Mesendoderm (in vitro differentiated cells): ENCODE data around the gene EVL.

Experiments
- DNase-seq: peaks from one replicate; pipeline ENCODE4 v3.0.0; 2013
- H2AK5ac ChIP-seq: 2 replicates; pipeline ENCODE4 v1.6.1; 2013; ENCODE audit warnings: low read length, inconsistent platforms
- H2BK120ac ChIP-seq: 2 replicates; pipeline ENCODE4 v1.6.1; 2013; ENCODE audit warnings: low read depth, mild to moderate bottlenecking, low read length, moderate library complexity, mixed read lengths
- H2BK15ac ChIP-seq: replicated peaks from 2 replicates; pipeline ENCODE4 v1.6.1; 2013; ENCODE audit warnings: low read depth, mild to moderate bottlenecking, moderate library complexity
- H2BK5ac ChIP-seq: 2 replicates; pipeline ENCODE4 v1.6.1; 2013; ENCODE audit warnings: low read length, inconsistent platforms
- H3K18ac ChIP-seq: 2 replicates; pipeline ENCODE4 v1.6.1; 2013; ENCODE audit warnings: mild to moderate bottlenecking, low read length, mixed read lengths
- H3K23ac ChIP-seq: one replicate; pipeline ENCODE4 v1.6.1; 2013; ENCODE audit warnings: low read length
- H3K27ac ChIP-seq: 2 replicates; pipeline ENCODE4 v1.5.1; 2013; ENCODE audit warnings: low read depth, mild to moderate bottlenecking, inconsistent platforms, low read length, moderate library complexity
- H3K27me3 ChIP-seq: 2 replicates; pipeline ENCODE4 v1.6.1; 2013; ENCODE audit warnings: low read length, control low read depth, mild to moderate bottlenecking, inconsistent platforms; ENCODE audit not compliant: insufficient read depth, poor library complexity
- H3K36me3 ChIP-seq: 2 replicates; pipeline ENCODE4 v1.6.1; 2013; ENCODE audit warnings: low read length, inconsistent platforms; ENCODE audit not compliant: control insufficient read depth, insufficient read depth
- H3K4ac ChIP-seq: one replicate; pipeline ENCODE4 v1.6.1; 2013; ENCODE audit warnings: low read depth, mild to moderate bottlenecking, low read length, moderate library complexity
- H3K4me1 ChIP-seq: 2 replicates; pipeline ENCODE4 v1.6.1; 2013; ENCODE audit warnings: low read depth, low read length, inconsistent platforms; ENCODE audit not compliant: control insufficient read depth
- H3K4me2 ChIP-seq: 2 replicates; pipeline ENCODE4 v1.6.1; 2013; ENCODE audit warnings: low read length
- H3K4me3 ChIP-seq: 2 replicates; pipeline ENCODE4 v1.5.1; 2013; ENCODE audit warnings: mild to moderate bottlenecking, low read length
- H3K56ac ChIP-seq: one replicate; pipeline ENCODE4 v1.6.1; 2013; ENCODE audit warnings: low read length
- H3K79me1 ChIP-seq: 2 replicates; pipeline ENCODE4 v1.6.1; 2013; ENCODE audit warnings: low read length, inconsistent platforms
- H3K79me2 ChIP-seq: 2 replicates; pipeline ENCODE4 v1.6.1; 2013; ENCODE audit warnings: mild to moderate bottlenecking, low read length; ENCODE audit not compliant: control insufficient read depth, insufficient read depth
- H3K9ac ChIP-seq: 2 replicates; pipeline ENCODE4 v1.6.1; 2013; ENCODE audit warnings: low read length, inconsistent platforms
- H4K5ac ChIP-seq: one replicate; pipeline ENCODE4 v1.6.1; 2013; ENCODE audit warnings: low read length
- H4K8ac ChIP-seq: one replicate; pipeline ENCODE4 v1.6.1; 2013; ENCODE audit warnings: low read depth, mild to moderate bottlenecking, control low read depth, low read length, moderate library complexity
- WGBS: extraction: QIAGEN DNeasy Blood & Tissue Kit; methylation state at CpG from one replicate; pipeline ENCODE4 v1.1.7; 2013; ENCODE audit warnings: low lambda C conversion rate, missing lambda C conversion rate; ENCODE audit not compliant: insufficient coverage; ENCODE audit errors: extremely low coverage; 5-methylcytosine and 5-hydroxymethylcytosine counted together

Gene EVL

GRCh38 chr14:100077441-100077840, 12.2 kb downstream of the EVL start:
- H3K79me2 ChIP-seq = no peaks in the 10 kb centered on the region
- H3K4me3 ChIP-seq = no peak overlapping the region
- H4K8ac ChIP-seq = no peak overlapping the region
- DNase-seq = no peak
- H3K27ac ChIP-seq = no peak overlapping the region
- H2BK15ac ChIP-seq = no peak overlapping the region
- no peak overlapping the region for H4K5ac ChIP-seq
- no peak overlapping the region for H3K9ac ChIP-seq
- no peak overlapping the region for H3K23ac ChIP-seq
- H3K18ac ChIP-seq = no peak overlapping the region
- WGBS = no CpG with 5 or more reads among the region's 9 CpGs
- peaks cover 3% of the 10 kb centered on the region for H3K4me1 ChIP-seq
- no peak overlapping the region for H2BK5ac ChIP-seq
- H3K56ac ChIP-seq = no peak overlapping the region
- no peak overlapping the region for H3K4me2 ChIP-seq
- peaks cover 5% of the 10 kb centered on the region for H3K79me1 ChIP-seq
- H2BK120ac ChIP-seq = no peak overlapping the region
- no peaks in the 10 kb centered on the region for H3K27me3 ChIP-seq
- H2AK5ac ChIP-seq = no peak overlapping the region
- no peaks in the 10 kb centered on the region for H3K36me3 ChIP-seq
- no peak overlapping the region for H3K4ac ChIP-seq

- Histone ChIP-seq H3K4ac (no peak overlapping the region), H3K18ac (no peak overlapping the region), H3K56ac (no peak overlapping the region), H2BK120ac (no peak overlapping the region), H3K36me3 (no peaks in the 10 kb centered on the region), H3K79me2 (no peaks in the 10 kb centered on the region), H3K4me3 (no peak overlapping the region), H4K8ac (no peak overlapping the region), H2AK5ac (no peak overlapping the region), H2BK15ac (no peak overlapping the region), H2BK5ac (no peak overlapping the region), H3K4me1 (peaks cover 3% of the 10 kb centered on the region), H3K79me1 (peaks cover 5% of the 10 kb centered on the region), H3K9ac (no peak overlapping the region), H3K27ac (no peak overlapping the region), H3K27me3 (no peaks in the 10 kb centered on the region), H3K4me2 (no peak overlapping the region), H3K23ac (no peak overlapping the region), H4K5ac (no peak overlapping the region)
- no CpG with 5 or more reads among the region's 10 CpGs for WGBS
- peak; percentile 26 for DNase-seq
These were observed 13.1 kb downstream of the EVL start for GRCh38 chr14:100078216-100078803.

GRCh38 chr14:100078997-100079725, 13.9 kb downstream of the EVL start:
- no peaks in the 10 kb centered on the region for H3K36me3 ChIP-seq
- no peak overlapping the region for H3K23ac ChIP-seq
- H3K79me1 ChIP-seq = peaks cover 5% of the 10 kb centered on the region
- H4K8ac ChIP-seq = no peak overlapping the region
- H3K4me3 ChIP-seq = no peak overlapping the region
- H3K27me3 ChIP-seq = no peaks in the 10 kb centered on the region
- no peak overlapping the region for H3K18ac ChIP-seq
- peak overlapping the region; percentile 43 for H3K56ac ChIP-seq
- no peak overlapping the region for H3K4ac ChIP-seq
- no peak overlapping the region for H2BK120ac ChIP-seq
- peaks cover 2% of the 10 kb centered on the region for H3K4me1 ChIP-seq
- H2AK5ac ChIP-seq = no peak overlapping the region
- no CpG with 5 or more reads among the region's 9 CpGs for WGBS
- H3K79me2 ChIP-seq = no peaks in the 10 kb centered on the region
- no peak overlapping the region for H3K27ac ChIP-seq
- no peak overlapping the region for H4K5ac ChIP-seq
- H3K9ac ChIP-seq = no peak overlapping the region
- H2BK15ac ChIP-seq = no peak overlapping the region
- H3K4me2 ChIP-seq = no peak overlapping the region
- H2BK5ac ChIP-seq = no peak overlapping the region
- peak; percentile 82 for DNase-seq

- DNase-seq = no peak
- H3K79me2 ChIP-seq = no peaks in the 10 kb centered on the region
- no peak overlapping the region for H4K5ac ChIP-seq
- H2BK15ac ChIP-seq = no peak overlapping the region
- no peak overlapping the region for H2AK5ac ChIP-seq
- H2BK120ac ChIP-seq = no peak overlapping the region
- no peak overlapping the region for H3K9ac ChIP-seq
- H4K8ac ChIP-seq = no peak overlapping the region
- H3K79me1 ChIP-seq = peaks cover 5% of the 10 kb centered on the region
- no peak overlapping the region for H2BK5ac ChIP-seq
- H3K56ac ChIP-seq = no peak overlapping the region
- H3K18ac ChIP-seq = no peak overlapping the region
- WGBS = no CpG with 5 or more reads among the region's 5 CpGs
- no peaks in the 10 kb centered on the region for H3K27me3 ChIP-seq
- no peak overlapping the region for H3K4ac ChIP-seq
- no peak overlapping the region for H3K4me3 ChIP-seq
- peaks cover 2% of the 10 kb centered on the region for H3K4me1 ChIP-seq
- no peak overlapping the region for H3K27ac ChIP-seq
- no peaks in the 10 kb centered on the region for H3K36me3 ChIP-seq
- H3K4me2 ChIP-seq = no peak overlapping the region
- H3K23ac ChIP-seq = no peak overlapping the region
These were observed 14.4 kb downstream of the EVL start for GRCh38 chr14:100079726-100080005.

GRCh38 chr14:100080206-100080605, 15.0 kb downstream of the EVL start:
- WGBS = no CpG with 5 or more reads among the region's 5 CpGs
- Histone ChIP-seq H3K4me3 (no peak overlapping the region), H3K4me1 (peaks cover 2% of the 10 kb centered on the region)

More at GRCh38 chr14:100080206-100080605, 15.0 kb downstream of the EVL start:
- Histone ChIP-seq H2BK15ac (no peak overlapping the region), H2BK120ac (no peak overlapping the region), H3K23ac (no peak overlapping the region), H3K4ac (no peak overlapping the region), H3K27me3 (no peaks in the 10 kb centered on the region), H2AK5ac (no peak overlapping the region), H4K8ac (no peak overlapping the region), H3K18ac (no peak overlapping the region), H3K27ac (no peak overlapping the region), H3K79me2 (no peaks in the 10 kb centered on the region), H3K36me3 (no peaks in the 10 kb centered on the region), H2BK5ac (no peak overlapping the region), H3K79me1 (peaks cover 3% of the 10 kb centered on the region), H3K4me2 (no peak overlapping the region), H4K5ac (no peak overlapping the region), H3K9ac (no peak overlapping the region), H3K56ac (no peak overlapping the region)
- no peak for DNase-seq
